HS-5 (cell line): ENCODE measurements around the gene TUBA3E.
"Not testable (repeated sequence)": the region's sequence is repeated elsewhere in the genome, so short reads cannot be mapped to it uniquely, and the experiment has no call there.

Experiments used
- DNase-seq: peaks from one replicate; pipeline ENCODE4 v3.0.0-alpha.2; 2012; ENCODE audit warnings: low read depth

The TUBA3E gene

DNA sequence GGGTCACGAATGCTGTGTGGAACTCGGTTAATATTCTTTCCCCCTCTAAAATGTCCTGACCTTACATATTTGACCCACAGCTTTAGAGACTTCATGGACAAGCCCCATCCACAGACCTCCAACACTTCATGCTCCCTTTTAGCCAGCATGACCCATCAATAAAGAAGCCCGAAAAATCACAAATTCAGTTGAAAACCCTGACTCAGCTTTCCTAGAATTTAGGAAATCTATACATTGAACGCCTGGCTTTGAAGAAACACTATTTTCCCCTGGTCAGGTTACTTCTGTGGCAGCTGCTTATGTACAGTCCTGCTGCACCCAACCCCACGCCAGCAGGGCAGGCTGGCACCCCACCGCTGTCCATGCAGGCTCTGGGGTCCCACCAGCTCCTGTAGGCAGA, 6.9 kb downstream of the TUBA3E start:
- DNase-seq = not testable (repeated sequence)

DNA sequence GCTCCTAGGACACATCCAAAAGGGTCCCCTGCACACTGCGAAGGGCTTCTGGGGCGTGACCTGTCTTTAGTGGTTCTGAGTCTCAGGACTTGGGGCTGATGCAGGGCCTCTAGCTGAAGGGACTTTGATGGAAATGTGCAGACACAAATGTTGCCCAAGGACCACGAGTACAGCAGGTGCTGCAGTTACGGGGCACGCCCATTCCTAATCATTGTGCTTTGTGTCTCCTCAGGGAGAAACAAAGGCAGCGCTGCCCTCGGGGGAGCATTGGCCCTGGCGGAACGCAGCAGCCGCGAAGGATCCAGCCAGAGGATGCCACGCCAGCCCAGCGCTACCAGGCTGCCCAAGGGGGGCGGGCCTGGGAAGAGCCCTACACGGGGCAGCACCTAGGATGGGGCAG, 8.0 kb downstream of the TUBA3E start:
- DNase-seq = no peak

DNA sequence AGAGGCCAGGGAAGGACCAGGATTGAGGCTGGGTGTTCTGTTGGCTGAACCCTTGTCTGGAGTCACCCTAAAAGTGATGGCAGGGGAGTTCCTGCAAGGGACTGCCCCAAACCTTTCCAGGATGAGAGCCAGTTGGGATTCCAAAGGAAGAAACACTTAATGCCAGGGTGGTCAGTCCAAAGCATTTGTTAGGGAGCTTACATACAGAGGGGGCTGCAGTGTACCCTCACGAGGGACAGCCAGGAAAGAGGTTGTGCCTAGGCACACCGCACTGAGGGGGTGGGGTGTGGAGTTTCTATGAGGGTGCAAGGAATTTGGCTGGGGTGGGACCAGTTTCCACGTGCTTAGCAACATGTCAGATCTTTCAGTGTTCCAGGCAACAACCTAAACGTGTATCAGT, 9.3 kb downstream of the TUBA3E start:
- DNase-seq = not testable (repeated sequence)

DNA sequence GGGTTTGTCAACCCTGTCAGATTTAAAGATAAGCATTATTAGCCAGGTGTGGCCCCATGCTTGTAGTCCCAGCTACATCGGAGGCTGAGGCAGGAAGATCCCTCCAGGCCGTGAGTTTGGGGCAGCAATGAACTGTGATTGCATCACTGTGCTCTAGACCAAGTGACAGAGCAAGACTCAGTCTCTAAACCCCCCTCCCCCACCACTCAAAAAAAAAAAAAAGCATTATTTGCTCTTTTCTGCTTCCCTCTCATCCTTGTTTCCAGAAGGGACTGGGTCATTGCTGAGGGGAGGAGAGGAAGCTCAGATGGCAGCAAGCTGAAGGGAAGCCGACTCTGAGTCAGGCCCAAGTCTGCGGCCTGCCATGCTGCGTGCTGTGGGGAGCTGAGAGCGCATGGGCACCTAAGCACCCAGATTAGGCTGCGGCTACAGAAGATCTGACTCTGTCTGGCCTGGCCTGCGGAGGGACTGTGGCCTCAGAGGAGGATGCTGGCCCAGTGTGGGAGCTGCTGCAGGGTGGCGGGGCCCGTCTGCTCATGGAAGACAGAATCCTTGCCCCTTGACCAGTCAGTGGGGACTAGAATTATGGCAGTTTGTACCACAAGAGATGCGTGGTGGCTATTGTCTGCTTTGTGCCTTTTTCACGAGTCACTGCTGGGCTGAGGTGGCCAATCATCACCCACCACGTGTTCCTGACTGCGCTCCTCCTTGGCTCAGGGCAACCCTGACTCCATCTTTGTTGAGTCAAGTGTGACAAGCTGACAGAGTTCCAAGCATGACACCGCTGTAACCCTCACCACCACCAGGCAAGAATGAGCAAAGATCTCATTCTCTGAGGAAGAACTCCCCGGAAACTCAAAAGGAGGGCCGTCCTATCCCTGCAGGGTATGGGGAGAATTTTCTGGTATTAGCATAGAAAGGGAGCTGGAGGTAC, 10.1 kb downstream of the TUBA3E start:
- DNase-seq = not testable (repeated sequence)

DNA sequence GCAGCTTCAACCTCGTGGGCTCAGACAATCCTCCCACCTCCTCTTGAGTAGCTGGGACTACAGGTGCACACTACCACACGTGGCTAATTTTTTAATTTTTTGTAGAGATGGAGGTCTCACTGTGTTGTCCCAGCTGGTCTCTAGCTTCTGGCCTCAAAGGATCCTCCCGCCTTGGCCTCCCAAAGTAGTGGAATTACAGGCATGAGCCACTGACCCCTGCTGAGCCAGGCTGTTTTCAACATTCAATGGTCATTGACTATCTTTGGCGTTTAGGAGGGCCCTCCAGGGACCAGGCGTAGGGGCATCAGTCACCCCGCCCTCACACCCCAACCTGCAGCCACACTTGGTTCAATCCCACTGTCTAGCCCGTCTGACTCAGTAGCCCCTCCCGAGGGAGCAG, 11.0 kb downstream of the TUBA3E start:
- DNase-seq = no peak

DNA sequence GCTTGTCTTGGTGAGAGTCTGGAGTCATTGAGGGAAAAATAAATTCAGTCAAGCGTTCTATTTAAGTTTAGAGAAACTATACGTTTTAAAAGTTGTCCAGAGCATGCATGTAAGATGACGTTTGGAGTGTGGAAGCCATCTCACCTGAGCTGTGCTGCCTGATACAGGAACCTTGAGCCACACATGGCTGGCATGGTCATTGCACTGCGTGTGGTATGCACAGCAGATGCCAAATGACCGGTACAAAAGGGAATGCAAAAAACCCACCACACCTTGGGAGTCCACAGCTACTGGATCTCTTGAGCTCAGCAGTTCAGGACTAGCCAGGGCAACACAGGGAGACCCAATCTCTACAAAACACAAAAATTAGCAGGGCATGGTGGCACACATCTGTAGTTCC, 11.8 kb downstream of the TUBA3E start:
- no peak for DNase-seq

DNA sequence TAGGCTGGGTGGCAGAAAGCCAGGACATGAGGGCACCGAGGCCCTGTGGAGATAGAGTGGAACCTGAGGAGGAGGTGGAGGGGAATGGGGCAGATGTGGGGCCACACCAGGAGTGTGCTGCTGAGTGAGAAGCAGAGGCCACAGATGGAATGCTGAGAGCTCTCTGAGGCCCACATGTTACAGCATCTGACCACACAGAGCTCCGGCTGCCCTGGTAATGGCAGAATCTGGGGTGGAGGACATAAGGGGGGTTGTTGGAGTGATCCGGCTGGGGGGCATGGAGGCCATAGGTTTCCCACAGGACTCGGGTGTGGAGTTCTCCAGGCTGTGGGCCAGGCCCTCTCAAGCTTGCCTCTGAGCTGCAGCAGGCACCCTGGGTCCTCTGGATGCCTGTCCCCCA, 12.3 kb downstream of the TUBA3E start:
- DNase-seq = no peak

DNA sequence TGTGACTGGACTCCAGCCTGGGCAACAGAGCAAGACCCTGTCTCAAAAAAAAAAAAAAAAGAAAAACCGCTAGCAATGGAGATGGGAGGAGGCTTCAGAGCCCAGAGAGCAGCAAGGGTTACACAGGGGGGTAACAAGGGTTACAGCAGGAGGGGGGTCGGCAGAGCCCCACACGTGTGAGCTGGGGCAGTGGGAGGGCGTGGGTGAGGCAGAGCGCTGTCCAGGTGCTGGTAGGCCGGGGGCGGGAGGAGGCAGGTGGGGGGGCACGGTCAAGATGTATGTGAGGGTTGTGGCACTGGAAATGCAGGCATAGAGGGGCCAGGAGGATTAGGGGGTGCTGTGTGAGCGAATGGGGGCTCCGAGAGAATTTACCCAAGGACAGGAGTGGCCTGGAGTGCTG, 12.8 kb downstream of the TUBA3E start:
- no peak for DNase-seq

DNA sequence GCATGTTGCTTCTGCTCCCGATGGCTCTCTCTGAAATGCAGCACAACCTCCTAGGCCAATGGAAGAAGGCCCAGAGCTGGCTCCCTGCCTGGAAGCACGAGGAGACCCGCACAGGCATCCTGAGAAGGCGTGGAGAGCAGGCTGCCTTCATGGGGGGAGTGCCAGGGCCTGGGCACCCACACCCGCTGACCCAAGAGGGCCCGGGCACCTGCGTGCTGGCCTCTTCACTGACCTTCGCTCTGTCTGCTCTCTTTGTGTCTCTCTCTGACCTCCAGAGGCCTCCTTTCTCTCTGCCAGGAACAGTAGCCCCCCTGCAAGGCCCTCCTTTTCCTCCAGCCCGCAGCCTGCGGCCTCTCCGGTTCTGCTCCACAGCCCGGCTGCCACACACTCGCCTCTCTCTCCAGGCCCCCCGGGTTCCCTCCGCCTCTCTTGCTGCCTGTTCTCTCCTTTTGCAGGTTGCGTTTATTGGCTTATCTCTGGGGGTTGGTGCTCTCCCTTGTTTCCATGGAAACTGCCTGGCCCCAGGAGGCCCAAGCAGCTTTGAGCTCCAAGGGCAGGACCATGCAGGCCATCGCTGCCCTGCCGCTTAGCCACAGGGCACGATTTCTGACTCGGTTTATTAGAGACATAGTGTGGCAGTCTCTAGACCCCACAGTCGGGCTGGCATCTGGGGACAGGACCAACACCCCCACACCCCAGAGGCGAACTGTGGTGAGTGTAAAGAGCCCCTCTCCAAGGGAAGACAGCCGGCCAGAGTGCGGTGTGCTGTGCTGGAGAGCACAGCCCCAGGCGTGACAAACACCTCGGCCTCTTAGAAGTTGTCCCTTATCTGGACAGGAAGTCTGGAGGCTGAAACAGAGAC, 14.5 kb downstream of the TUBA3E start:
- DNase-seq = no peak

DNA sequence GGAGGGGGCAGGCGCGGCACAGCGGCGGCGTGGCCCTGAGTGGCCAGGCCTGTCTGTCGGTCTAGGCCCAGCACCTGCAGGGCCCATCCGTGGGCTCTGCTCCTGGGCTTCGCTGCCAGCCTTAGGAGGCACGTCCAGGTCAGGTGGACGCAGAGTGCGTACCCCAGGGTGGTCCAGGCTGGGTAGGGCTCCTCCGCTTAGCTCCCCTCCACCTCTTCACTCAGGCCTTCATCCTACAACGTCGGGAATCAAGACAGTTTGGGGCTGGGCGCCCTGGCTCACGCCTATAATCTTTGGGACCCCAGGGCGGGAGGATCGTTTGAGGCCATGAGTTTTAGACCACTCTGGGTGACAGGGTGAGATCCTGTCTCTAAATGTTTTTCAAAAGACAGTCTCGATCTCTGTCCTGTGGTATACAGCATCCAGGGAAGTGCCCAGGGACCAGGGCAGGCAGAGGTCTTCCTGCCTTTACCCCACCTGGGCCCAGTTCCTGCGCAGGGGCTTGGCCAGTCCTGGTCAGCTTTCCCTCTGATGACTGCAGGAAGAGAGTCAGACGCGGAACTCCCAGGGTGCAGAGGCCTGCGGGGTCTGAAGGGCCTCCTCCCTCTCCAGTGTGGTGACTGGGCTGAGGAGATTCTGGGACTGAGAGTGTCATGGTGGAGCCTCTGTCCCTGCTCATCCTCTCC, 15.3 kb downstream of the TUBA3E start:
- not testable (repeated sequence) for DNase-seq

DNA sequence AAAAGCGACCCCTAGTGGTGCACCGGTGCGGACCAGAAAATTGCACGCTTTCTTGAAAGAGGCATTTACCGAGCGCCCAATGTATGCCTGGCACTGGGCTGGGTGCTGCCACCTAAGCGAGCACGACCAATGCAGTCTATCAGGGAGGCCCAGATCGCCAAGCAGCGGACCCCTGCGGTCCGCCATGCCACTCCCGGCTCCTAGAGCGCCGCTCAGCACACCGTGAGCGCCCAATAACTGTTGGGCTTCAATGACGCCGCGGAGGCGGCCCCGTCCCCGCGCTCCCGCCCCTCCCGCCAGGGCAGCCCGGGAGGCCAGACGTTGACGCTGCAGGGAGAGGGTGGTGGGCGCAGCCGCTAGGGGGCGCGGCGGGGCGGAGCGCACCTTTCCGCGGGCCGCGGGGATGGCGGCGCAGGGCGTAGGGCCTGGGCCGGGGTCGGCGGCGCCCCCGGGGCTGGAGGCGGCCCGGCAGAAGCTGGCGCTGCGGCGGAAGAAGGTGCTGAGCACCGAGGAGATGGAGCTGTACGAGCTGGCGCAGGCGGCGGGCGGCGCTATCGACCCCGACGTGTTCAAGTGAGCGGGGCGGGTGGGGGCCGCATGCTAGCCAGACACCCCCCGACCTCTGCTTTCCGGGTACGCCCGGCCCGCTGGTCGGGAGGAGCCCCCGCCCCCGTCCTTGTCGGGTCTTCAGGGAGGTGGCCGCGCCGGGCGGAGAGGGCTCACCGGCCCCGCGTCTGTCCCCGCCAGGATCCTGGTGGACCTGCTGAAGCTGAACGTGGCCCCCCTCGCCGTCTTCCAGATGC, 16.2 kb downstream of the TUBA3E start, which contains the start of gene MZT2B:
Gene MZT2B, plus strand, starts transcription at position 383 of the 803 bp plus-strand sequence. Its CDS starts 21 bp downstream, at position 404.
- peak; percentile 53 for DNase-seq

DNA sequence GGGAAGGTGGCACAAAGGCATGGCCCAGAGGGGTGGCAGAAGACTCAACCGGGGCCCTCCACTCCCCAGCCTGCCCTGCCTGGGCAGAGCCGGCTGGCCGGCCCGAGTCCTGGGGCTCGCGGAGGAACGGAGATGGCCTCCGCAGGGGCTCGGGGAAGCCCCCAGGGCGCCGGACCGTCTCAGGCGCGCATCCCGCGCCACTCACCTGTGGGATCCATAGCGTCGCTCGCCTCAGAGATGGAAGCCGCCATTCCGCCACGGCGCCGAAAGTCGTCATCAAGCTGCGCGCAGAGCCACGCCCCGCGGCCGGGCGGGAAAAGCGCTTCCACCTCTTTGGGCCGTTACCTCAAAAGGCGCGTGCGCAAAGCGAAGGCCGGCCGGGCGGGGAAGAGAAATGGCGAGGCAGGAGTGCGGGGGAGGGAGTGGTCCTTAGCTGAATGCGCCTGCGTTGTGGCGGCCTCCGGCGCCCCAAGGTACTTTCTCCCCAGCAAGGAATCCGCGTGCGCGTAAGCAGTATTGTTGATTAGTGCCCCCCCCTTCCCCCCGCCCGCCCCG, 16.8 kb downstream of the TUBA3E start, which contains the start of gene SMPD4:
Gene SMPD4, minus strand, starts transcription at position 278 of the 555 bp plus-strand sequence. CDS start 5,010 bp downstream, outside the sequence.
- peak; percentile 66 for DNase-seq

DNA sequence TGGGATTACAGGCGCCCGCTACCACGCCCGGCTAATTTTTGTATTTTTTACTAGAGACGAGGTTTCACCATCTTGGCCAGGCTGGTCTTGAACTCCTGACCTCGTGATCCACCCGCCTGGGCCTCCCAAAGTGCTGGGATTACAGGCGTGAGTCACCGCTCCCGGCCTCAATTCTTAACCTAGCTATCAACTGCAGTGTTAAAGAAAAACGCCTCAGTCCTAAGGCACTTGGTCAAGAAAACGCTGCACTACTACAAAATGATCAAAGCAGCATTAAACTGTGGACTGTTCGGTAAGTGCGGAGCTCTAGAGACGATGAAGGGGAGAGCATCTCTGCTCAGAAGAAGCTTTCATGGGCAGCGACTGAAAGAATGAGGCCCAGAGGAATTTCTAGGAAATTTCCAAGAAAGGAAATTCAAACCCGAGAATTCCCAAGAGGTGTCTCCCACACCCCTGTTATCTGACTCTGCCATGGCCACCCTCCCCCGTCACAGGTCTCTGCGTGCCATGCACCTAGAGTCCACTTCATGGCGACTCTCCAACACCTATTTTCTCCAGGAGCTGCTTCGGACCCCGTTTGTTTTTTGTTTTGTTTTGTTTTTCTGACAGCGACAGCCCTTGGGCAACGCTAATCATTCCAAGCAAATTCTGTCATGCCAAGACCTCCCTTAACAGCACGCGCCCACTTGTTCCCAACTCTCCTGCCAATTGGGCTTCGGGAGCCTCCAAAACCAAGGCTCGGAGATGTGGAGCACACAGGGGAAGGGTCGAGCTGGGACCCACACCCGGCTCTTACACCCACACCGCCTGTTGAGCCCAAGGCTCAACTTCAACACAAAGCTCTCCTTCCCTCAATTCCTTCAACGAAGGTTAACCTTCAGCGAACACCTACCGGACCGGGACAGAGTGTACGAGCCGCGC, 17.6 kb downstream of the TUBA3E start:
- DNase-seq = not testable (repeated sequence)

DNA sequence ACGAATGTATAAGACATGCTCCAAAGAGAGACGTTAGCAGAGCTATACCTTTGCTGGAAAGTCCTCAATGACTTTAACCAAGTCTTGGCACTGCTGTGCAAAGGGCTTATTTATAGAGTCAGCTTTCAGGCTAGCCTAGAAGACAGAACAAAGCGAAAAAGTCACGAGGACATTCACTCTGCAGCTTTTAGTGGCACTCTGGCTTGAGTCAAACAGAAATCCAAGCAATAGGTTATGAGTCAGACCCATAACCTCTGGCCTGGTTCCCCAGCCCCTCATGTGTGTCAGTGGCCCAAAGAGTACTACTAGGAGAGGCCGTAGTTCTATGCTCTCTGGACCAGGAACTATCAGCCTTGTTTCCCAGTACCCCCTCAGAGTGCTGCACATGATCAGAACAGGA, 23.4 kb downstream of the TUBA3E start:
- DNase-seq = not testable (repeated sequence)

DNA sequence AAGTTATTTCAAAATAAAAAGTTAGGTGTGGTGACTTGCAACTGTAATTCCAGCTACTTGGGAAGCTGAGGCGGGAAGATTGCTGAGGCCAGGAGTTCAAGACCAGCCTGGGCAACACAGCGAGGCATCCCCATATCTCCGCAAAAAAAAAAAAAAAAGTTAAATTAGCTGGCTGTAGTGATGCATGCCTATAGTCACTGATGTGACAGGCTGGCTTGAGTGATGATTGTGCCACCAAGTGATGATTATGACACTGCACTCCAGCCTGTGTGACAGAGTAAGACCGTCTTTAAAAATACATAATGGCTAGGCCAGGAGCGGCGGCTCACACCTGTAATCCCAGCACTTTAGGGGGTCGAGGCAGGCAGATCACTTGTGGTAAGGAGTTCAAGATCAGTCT, 28.3 kb downstream of the TUBA3E start:
- DNase-seq = no peak

DNA sequence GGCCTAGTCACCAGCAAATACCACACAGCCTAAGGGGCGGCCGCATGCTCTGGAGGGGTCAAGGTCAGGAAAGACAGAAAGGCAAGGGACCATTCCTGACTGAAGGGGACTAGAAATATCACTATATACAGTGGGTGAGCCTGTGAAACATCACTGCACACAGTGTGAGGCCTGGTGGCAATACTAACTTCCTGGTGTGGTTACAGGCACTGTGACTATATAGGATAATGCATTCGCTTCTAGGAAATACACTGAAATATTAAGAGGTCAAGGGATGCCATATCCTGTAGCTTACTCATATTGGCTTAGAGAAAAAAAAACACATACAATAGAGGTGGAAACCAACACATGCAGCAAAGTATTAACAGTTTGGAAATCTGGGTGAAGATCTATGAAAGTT, 29.1 kb downstream of the TUBA3E start:
- DNase-seq = not testable (repeated sequence)

DNA sequence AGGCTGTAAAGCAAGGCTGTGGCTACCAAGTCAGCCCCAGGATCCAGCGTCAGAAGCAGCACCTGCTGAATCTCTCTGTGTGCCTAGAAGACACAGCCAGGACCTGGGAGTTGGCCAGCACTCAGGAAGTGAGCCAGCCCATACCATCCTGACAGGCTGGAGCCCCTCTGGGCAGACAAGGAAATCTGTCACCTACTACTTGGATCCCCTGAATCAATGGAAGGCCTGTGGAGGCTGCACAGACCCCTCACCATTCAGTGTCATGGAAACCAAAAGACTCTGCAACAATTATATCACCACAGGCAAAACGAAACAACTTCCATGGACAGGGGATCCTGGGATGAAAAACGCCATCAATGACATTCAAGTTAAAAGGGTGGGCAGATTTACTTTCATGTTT, 31.6 kb downstream of the TUBA3E start:
- not testable (repeated sequence) for DNase-seq

DNA sequence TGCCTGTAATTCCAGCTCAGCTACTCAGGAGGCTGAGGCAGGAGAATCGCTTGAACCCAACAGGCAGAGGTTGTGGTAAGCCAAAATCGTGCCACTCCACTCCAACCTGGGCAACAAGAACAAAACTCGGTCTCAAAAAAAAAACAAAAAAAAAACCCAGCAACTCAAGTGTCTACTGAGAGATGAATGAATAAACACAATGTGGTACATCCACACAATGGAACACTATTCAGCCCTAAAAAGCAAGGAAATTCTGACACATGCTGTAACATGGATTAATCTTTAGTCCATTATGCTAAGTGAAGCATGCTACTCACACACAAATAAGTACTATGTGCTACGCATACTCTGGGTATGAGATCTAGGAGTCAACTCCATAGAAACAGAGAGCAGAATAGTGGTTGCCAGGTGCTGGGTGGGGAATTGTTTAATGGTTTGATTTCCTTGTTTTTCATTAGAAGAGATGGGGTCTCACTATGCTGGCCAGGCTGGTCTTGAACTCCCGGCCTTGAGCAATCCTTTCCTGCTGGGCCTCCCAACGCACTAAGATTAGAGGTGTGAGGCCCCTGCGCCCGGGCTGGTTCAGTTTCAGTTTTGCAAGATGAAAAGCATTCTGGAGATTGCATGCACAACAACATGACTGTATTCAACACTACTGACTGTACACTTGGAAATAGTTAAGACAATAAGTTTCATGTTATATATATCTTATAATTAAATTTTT, 32.8 kb downstream of the TUBA3E start:
- DNase-seq = no peak

DNA sequence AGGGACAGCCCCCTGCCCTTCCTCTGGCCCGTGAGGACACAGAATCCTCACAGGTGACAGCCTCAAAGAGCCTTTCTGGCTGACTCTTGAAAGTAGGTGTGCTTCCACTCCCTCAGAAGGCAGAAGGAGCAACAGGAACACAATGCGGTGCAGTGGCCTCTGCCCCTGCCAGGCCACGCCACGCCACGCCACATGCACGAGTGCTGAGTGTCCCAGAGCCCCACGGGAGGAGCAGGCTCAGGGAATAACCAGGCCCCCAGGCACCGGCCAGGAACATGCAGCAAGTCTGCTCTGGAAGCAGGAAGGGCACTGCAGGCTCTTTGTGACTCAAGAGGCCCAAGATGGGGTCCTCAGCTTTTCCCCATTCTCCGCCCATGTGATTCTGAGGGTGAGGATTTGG, 35.3 kb downstream of the TUBA3E start:
- DNase-seq = no peak
